ENCODE data around the gene TAS1R1.
A peak's percentile ranks its signal among the peaks of the same experiment; 100 is the strongest.

Gene TAS1R1

DNA sequence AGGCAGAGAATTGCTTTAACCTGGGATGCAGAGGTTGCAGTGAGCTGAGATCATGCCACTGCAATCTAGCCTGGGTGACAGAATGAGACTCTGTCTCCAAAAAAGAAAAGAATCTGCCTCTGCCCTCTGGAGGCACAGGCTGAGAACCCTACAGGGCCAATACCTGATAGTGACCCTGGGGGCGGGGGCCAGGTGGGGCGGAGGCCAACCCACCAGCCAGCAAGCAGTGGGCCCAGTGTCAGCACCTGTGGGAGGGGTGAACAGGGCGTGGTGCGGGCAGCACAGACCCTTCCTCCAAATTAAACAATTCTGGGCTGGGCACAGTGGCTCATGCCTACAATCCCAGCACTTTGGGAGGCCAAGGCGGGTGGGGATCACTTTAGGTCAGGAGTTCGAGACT is 44.6 kb upstream of the TAS1R1 start:
- H3K9me3 ChIP-seq (ENCODE audit: control insufficient read depth, low read length), result no peaks in the 10 kb centered on the region
- 80 to 95% methylated on average over 4 to 6 of the region's 6 CpGs for WGBS, 2 experiments (ENCODE audit: insufficient coverage in 2 of 2)
- no peak overlapping the region for H3K27ac ChIP-seq (ENCODE audit: low read depth, low read length, severe bottlenecking)
- H3K4me3 ChIP-seq (ENCODE audit: extremely low read depth, insufficient read depth, low read length, poor library complexity, severe bottlenecking), result no peak overlapping the region
- peaks cover 4% of the 10 kb centered on the region for H3K4me1 ChIP-seq (ENCODE audit: control insufficient read depth, insufficient read depth, low read length, poor library complexity, severe bottlenecking)
- H3K36me3 ChIP-seq (ENCODE audit: control insufficient read depth, insufficient read depth, low read length), result no peaks in the 10 kb centered on the region

DNA sequence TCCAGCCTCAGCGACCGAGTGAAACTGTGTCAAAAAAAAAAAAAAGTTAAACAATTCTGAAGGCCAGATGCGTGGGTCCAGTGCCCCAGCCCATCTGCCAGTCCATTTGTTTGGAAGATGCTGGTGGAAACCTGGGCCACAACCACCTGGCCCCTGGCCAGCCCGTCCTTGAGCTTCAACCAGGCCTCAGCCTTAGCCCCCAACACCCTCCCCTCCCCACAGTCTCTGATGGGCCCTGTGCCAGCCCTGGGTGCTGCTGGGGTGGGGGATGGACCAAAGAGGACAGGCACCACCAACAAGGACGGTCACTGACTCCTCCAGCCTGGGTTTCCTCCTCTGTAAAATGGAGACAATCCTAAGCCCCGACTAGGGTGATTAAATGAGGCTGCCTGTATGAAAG is 44.1 kb upstream of the TAS1R1 start:
- H3K27ac ChIP-seq (ENCODE audit: low read depth, low read length, severe bottlenecking), result no peak overlapping the region
- H3K36me3 ChIP-seq (ENCODE audit: control insufficient read depth, insufficient read depth, low read length), result no peaks in the 10 kb centered on the region
- peaks cover 5% of the 10 kb centered on the region for H3K4me1 ChIP-seq (ENCODE audit: control insufficient read depth, insufficient read depth, low read length, poor library complexity, severe bottlenecking)
- no peaks in the 10 kb centered on the region for H3K9me3 ChIP-seq (ENCODE audit: control insufficient read depth, low read length)
- 98 to 100% methylated on average over 5 to 6 of the region's 6 CpGs for WGBS, 2 experiments (ENCODE audit: insufficient coverage in 2 of 2)
- H3K4me3 ChIP-seq (ENCODE audit: extremely low read depth, insufficient read depth, low read length, poor library complexity, severe bottlenecking), result no peak overlapping the region

GRCh38 chr1:6511561-6512244 is 43.4 kb upstream of the TAS1R1 start:
- WGBS, 2 experiments (ENCODE audit: insufficient coverage in 2 of 2), result 84 to 85% methylated on average over 15 to 16 of the region's 16 CpGs
- Histone ChIP-seq H3K4me1 (ENCODE audit: control insufficient read depth, insufficient read depth, low read length, poor library complexity, severe bottlenecking) (peaks cover 5% of the 10 kb centered on the region), H3K9me3 (ENCODE audit: control insufficient read depth, low read length) (no peaks in the 10 kb centered on the region), H3K4me3 (ENCODE audit: extremely low read depth, insufficient read depth, low read length, poor library complexity, severe bottlenecking) (no peak overlapping the region), H3K27ac (ENCODE audit: low read depth, low read length, severe bottlenecking) (no peak overlapping the region), H3K36me3 (ENCODE audit: control insufficient read depth, insufficient read depth, low read length) (no peaks in the 10 kb centered on the region)

- H3K4me1 ChIP-seq (ENCODE audit: control insufficient read depth, insufficient read depth, low read length, poor library complexity, severe bottlenecking), result peaks cover 12% of the 10 kb centered on the region
- WGBS, 2 experiments (ENCODE audit: insufficient coverage in 2 of 2), result 90 to 94% methylated on average over 11 to 13 of the region's 19 CpGs
Measured at GRCh38 chr1:6512245-6512907, 42.7 kb upstream of the TAS1R1 start.

GRCh38 chr1:6512908-6513280 is 42.2 kb upstream of the TAS1R1 start:
- Histone ChIP-seq H3K9me3 (ENCODE audit: control insufficient read depth, low read length) (no peaks in the 10 kb centered on the region), H3K36me3 (ENCODE audit: control insufficient read depth, insufficient read depth, low read length) (no peaks in the 10 kb centered on the region), H3K27ac (ENCODE audit: low read depth, low read length, severe bottlenecking) (no peak overlapping the region), H3K4me1 (ENCODE audit: control insufficient read depth, insufficient read depth, low read length, poor library complexity, severe bottlenecking) (peaks cover 12% of the 10 kb centered on the region), H3K4me3 (ENCODE audit: extremely low read depth, insufficient read depth, low read length, poor library complexity, severe bottlenecking) (no peak overlapping the region)
- 93% methylated on average over 8 of the region's 8 CpGs for WGBS, 2 experiments (ENCODE audit: insufficient coverage in 2 of 2)

More at GRCh38 chr1:6512245-6512907, 42.7 kb upstream of the TAS1R1 start:
- H3K27ac ChIP-seq (ENCODE audit: low read depth, low read length, severe bottlenecking), result no peak overlapping the region
- H3K9me3 ChIP-seq (ENCODE audit: control insufficient read depth, low read length), result no peaks in the 10 kb centered on the region
- no peak overlapping the region for H3K4me3 ChIP-seq (ENCODE audit: extremely low read depth, insufficient read depth, low read length, poor library complexity, severe bottlenecking)
- H3K36me3 ChIP-seq (ENCODE audit: control insufficient read depth, insufficient read depth, low read length), result no peaks in the 10 kb centered on the region

DNA sequence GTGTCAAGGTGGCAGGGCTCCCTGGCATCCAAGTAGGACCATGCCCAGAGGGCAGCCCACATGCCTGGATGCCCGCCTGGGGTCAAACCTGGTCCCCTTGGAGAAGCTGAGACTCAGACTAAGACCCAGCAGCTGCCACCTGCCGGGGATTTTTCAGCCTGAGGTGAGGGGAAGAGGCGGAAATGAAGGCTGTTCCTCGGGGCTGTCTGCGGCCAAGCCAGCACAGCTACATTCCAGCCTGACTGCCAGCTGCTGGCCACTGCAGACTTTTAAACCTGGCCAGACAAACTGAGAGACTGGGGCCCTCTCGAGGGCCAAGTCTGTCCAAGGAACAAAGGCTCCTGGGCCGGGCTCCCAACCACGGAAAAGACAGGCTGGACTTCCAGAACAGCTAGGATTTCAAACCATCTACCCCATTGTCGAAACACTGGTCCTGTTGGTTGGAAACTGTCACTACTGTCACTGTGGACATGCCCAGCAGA is 41.7 kb upstream of the TAS1R1 start:
- 87 to 88% methylated on average over 7 to 8 of the region's 9 CpGs for WGBS, 2 experiments (ENCODE audit: insufficient coverage in 2 of 2)
- H3K4me3 ChIP-seq (ENCODE audit: extremely low read depth, insufficient read depth, low read length, poor library complexity, severe bottlenecking), result no peak overlapping the region
- H3K36me3 ChIP-seq (ENCODE audit: control insufficient read depth, insufficient read depth, low read length), result no peaks in the 10 kb centered on the region
- peaks cover 12% of the 10 kb centered on the region for H3K4me1 ChIP-seq (ENCODE audit: control insufficient read depth, insufficient read depth, low read length, poor library complexity, severe bottlenecking)
- no peak overlapping the region for H3K27ac ChIP-seq (ENCODE audit: low read depth, low read length, severe bottlenecking)
- H3K9me3 ChIP-seq (ENCODE audit: control insufficient read depth, low read length), result no peaks in the 10 kb centered on the region

- Histone ChIP-seq H3K27ac (ENCODE audit: low read depth, low read length, severe bottlenecking) (peak overlapping the region; percentile 23), H3K36me3 (ENCODE audit: control insufficient read depth, insufficient read depth, low read length) (no peaks in the 10 kb centered on the region), H3K4me1 (ENCODE audit: control insufficient read depth, insufficient read depth, low read length, poor library complexity, severe bottlenecking) (peaks cover 28% of the 10 kb centered on the region), H3K9me3 (ENCODE audit: control insufficient read depth, low read length) (no peaks in the 10 kb centered on the region), H3K4me3 (ENCODE audit: extremely low read depth, insufficient read depth, low read length, poor library complexity, severe bottlenecking) (no peak overlapping the region)
- WGBS, 2 experiments (ENCODE audit: insufficient coverage in 2 of 2), result 88 to 96% methylated on average over 2 to 3 of the region's 4 CpGs
Measured at GRCh38 chr1:6515771-6516170, 39.3 kb upstream of the TAS1R1 start.

GRCh38 chr1:6517435-6517851 is 37.7 kb upstream of the TAS1R1 start:
- no peak overlapping the region for H3K4me3 ChIP-seq (ENCODE audit: extremely low read depth, insufficient read depth, low read length, poor library complexity, severe bottlenecking)
- WGBS, 2 experiments (ENCODE audit: insufficient coverage in 2 of 2), result 43 to 67% methylated on average over 3 to 6 of the region's 8 CpGs
- H3K36me3 ChIP-seq (ENCODE audit: control insufficient read depth, insufficient read depth, low read length), result no peaks in the 10 kb centered on the region
- H3K9me3 ChIP-seq (ENCODE audit: control insufficient read depth, low read length), result no peaks in the 10 kb centered on the region
- H3K4me1 ChIP-seq (ENCODE audit: control insufficient read depth, insufficient read depth, low read length, poor library complexity, severe bottlenecking), result peaks cover 35% of the 10 kb centered on the region
- peak overlapping the region; percentile 79 for H3K27ac ChIP-seq (ENCODE audit: low read depth, low read length, severe bottlenecking)

DNA sequence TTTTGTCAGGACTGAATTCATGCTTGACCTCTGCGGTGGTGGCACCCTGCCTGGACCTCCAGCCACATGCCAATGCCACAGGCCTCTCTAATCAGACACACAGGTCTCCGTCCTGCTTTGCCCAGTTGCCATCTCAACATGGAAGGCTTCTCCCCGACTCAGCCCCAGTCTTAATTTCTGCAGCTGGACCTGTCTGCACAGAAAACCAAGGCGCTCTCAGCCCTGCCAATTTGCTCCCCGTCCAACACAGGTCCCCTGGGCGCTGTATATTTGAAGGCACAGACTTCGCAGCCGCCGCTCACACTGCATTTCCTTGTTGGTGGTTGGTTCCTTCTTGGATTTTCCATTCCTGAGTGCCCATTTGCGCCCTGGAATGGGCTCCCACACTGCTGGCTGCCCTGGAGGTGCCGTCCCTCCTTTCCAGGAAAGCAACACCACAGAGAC is 35.6 kb upstream of the TAS1R1 start:
- peaks cover 36% of the 10 kb centered on the region for H3K4me1 ChIP-seq (ENCODE audit: control insufficient read depth, insufficient read depth, low read length, poor library complexity, severe bottlenecking)
- WGBS, 2 experiments (ENCODE audit: insufficient coverage in 2 of 2), result 83 to 84% methylated on average over 9 to 10 of the region's 11 CpGs
- peaks cover 7% of the 10 kb centered on the region for H3K36me3 ChIP-seq (ENCODE audit: control insufficient read depth, insufficient read depth, low read length)
- peak overlapping the region; percentile 66 for H3K27ac ChIP-seq (ENCODE audit: low read depth, low read length, severe bottlenecking)
- H3K9me3 ChIP-seq (ENCODE audit: control insufficient read depth, low read length), result no peaks in the 10 kb centered on the region
- no peak overlapping the region for H3K4me3 ChIP-seq (ENCODE audit: extremely low read depth, insufficient read depth, low read length, poor library complexity, severe bottlenecking)

- peak overlapping the region; percentile 66 for H3K27ac ChIP-seq (ENCODE audit: low read depth, low read length, severe bottlenecking)
- H3K9me3 ChIP-seq (ENCODE audit: control insufficient read depth, low read length), result no peaks in the 10 kb centered on the region
- WGBS, 2 experiments (ENCODE audit: insufficient coverage in 2 of 2), result 19 to 22% methylated on average over 12 to 13 of the region's 13 CpGs
- peaks cover 41% of the 10 kb centered on the region for H3K4me1 ChIP-seq (ENCODE audit: control insufficient read depth, insufficient read depth, low read length, poor library complexity, severe bottlenecking)
- H3K36me3 ChIP-seq (ENCODE audit: control insufficient read depth, insufficient read depth, low read length), result peaks cover 11% of the 10 kb centered on the region
- H3K4me3 ChIP-seq (ENCODE audit: extremely low read depth, insufficient read depth, low read length, poor library complexity, severe bottlenecking), result no peak overlapping the region
Measured at GRCh38 chr1:6519935-6520671, 35.0 kb upstream of the TAS1R1 start.
